Activated T-helper 2 cell treated with anti-CD3 and anti-CD28 coated beads, Interferon-gamma antibody, Interleukin-2, Interleukin-4, amounts not matched to agents 10 μg/mL and 5 μg/mL and 100 μg/mL, durations not matched to agents 14 hours and 24 hours and 36 hours (primary cell): ENCODE data around the gene ANKRD13D. TPM values are rescaled to one million over a fixed set of nuclear protein-coding genes. Genes with fewer than 3 reads are reported as not detected.

Experiments used
- DNase-seq: peaks from one replicate; pipeline ENCODE4 v3.0.0; 2021; ENCODE audit warnings: low spot score
- H3K27ac Mint-ChIP-seq: one replicate; pipeline ENCODE4 v1.8.0; 2021; ENCODE audit warnings: mixed read lengths
- H3K27me3 Mint-ChIP-seq: one replicate; pipeline ENCODE4 v1.8.0; 2021; ENCODE audit warnings: low read depth, mixed read lengths
- H3K36me3 Mint-ChIP-seq: one replicate; pipeline ENCODE4 v1.8.0; 2021; ENCODE audit warnings: low read depth, mixed read lengths
- H3K4me1 Mint-ChIP-seq: one replicate; pipeline ENCODE4 v1.8.0; 2021; ENCODE audit warnings: low read depth, mixed read lengths
- H3K4me3 Mint-ChIP-seq: one replicate; pipeline ENCODE4 v1.8.0; 2021; ENCODE audit warnings: low read depth, mild to moderate bottlenecking, moderate library complexity, mixed read lengths
- H3K9me3 Mint-ChIP-seq: one replicate; pipeline ENCODE4 v1.8.0; 2021; ENCODE audit warnings: mixed read lengths
- intact Hi-C: fragments of 100-400 bp; cut with micrococcal nuclease; formaldehyde crosslinking; loops from one replicate; pipeline ENCODE4 v1.15.1; 2023
- total RNA-seq: library from RNA; stranded (reverse); gene quantifications from 2 replicates; pipeline ENCODE4 v1.2.3, GENCODE V29; 2022

Gene ANKRD13D
- total RNA-seq = 119 and 135 TPM in 2 replicates

DNA sequence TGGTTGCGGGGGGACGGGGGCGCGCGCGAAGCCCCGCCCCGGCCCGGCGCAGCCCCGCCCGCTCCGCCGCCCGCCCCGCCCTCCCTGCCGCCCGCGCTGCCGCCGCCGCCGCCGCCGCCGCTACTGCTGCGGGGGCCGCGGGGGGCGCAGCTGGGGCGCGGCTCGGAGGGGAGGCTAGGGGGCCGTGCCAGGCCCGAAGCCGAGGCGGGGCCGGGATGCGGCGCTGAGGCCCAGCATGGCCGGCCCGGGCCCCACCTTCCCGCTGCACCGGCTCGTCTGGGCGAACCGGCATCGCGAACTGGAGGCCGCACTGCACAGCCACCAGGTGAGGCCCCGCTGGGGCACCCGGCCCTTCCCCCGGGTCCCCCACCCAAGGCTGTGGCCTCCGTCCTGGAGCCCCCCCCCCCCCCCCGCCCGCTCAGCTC is at the start of gene ANKRD13D:
Gene ANKRD13D (plus strand): TSS at position 78 of the 425 bp plus-strand sequence. CDS start 158 bp downstream, at position 236.
- no peak for DNase-seq
- Mint-ChIP-seq H3K27ac (peak within 1 kb of the TSS; percentile 96), H3K27me3 (no peaks in the 10 kb centered on the region), H3K9me3 (no peaks in the 10 kb centered on the region), H3K4me3 (peak within 1 kb of the TSS; percentile 92), H3K36me3 (peaks cover 69% of the 10 kb centered on the region), H3K4me1 (peaks cover 46% of the 10 kb centered on the region)
- intact Hi-C loops = loop anchor here (5.0 kb wide), 2 partner anchors 193 to 218 kb away; partner anchors contain the start of genes AIP, CDK2AP2 and PITPNM1

DNA sequence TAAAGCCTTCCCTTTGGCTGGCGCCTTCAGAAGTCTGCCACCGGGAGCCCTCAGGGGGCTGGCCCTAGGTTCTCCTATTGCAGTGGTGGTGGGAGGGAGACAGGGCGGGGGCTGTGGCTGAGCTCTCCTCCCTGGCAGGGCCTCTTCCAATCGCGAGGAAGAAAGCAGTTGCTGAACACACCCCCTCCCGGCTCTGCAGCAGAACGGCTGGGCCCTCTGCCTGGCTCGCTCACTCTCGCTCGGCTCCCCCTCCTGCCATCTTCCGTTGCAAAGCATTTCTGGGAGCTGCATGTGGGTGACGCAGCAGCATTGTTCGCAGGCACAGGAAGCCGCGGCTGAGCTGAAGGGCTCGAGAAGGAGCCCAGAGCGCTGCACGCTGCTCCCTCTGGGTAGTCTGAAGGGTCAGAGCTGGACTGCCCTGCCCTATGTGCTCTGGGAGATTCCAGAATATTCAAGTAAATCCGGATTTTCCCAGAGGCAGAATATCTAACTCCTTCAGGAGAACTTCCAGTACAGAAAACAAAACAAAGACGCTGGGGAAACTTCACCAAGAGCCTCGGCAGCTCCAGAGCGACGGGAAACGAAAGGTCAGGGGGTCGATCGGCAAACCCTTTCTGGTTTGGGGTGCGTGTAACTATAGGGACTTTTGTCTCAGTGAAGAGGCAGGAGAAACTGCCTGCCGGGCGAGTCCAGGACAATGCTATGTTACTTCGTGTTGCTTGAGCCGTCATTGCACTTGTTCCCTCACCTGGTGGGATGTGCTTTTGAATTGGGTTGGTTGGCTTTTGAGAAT is 49.1 kb upstream of the ANKRD13D start:
- H3K27ac Mint-ChIP-seq = peak overlapping the region; percentile 99
- no peaks in the 10 kb centered on the region for H3K9me3 Mint-ChIP-seq
- H3K4me3 Mint-ChIP-seq = peak overlapping the region; percentile 99
- DNase-seq = peak; percentile 97
- intact Hi-C loops = loop anchor here (2.0 kb wide), 3 partner anchors 23 to 121 kb away; partner anchors contain the start of gene KDM2A
- no peaks in the 10 kb centered on the region for H3K27me3 Mint-ChIP-seq
- peaks cover 30% of the 10 kb centered on the region for H3K4me1 Mint-ChIP-seq
- peaks cover 48% of the 10 kb centered on the region for H3K36me3 Mint-ChIP-seq

DNA sequence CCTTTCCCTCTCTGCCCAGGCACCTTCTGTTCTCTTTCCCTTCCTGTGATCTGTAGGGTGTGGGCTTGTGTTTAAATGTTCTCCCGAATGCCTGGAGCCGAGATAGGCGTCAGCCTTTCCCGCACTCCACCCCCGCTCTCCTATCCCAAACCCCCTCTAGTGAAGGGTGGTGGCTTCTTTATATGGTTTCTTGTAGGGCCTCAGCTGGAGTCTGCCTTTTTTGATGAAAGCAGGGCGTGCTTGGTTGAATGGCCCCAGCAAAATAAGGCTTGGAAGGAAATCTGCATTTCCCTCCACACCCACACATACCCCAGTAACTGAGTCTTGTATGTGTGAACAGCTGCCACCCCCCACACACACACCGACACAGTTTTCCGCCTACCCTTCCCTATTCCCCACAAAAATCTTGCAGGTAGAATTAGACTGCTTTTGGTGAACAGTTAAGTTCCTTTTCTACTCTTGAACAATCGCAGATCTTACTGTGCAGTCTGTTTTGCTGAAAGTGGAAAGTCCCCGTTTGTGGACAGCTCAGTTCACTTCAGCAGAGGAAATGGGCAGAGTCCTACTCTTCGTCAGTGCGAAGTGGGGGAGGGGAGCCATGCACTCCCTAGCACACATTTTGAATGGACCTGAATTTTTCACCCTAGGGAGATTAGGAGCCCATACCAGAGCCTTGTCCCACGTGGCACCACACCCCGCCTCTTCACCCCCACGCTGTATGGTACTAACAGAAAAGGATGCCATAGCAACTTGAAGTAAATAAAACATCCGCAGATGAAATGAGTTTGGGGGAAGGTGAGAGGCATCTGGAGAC is 48.3 kb upstream of the ANKRD13D start:
- DNase-seq = peak; percentile 78
- Mint-ChIP-seq H3K4me3 (peak overlapping the region; percentile 99), H3K36me3 (peaks cover 56% of the 10 kb centered on the region), H3K27ac (peak overlapping the region; percentile 99), H3K4me1 (peaks cover 30% of the 10 kb centered on the region), H3K27me3 (no peaks in the 10 kb centered on the region), H3K9me3 (no peaks in the 10 kb centered on the region)
- intact Hi-C loops = loop anchor here (2.0 kb wide), 3 partner anchors 22 to 122 kb away; partner anchors contain the start of gene KDM2A

DNA sequence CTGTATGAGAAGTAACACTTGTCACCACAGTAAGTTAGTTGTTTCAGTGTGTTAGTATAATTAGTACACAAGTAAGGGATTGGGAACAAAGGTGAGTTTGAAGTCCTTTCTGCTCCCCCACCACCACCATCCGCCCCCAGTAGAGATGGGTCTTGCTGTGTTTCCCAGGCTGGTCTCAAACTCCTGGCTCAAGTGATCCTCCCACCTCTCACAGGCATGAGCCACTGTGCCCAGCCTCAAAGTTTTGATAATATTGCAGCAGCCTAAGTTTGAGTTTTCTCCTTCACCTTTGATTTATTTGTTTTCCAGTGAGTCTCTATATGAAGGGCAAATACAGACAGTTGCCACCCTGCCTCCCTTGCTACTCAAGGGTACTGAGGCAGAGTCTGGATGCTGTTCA is 46.6 kb upstream of the ANKRD13D start:
- Mint-ChIP-seq H3K4me3 (peak overlapping the region; percentile 99), H3K4me1 (peaks cover 32% of the 10 kb centered on the region), H3K36me3 (peaks cover 68% of the 10 kb centered on the region), H3K9me3 (no peaks in the 10 kb centered on the region), H3K27me3 (no peaks in the 10 kb centered on the region), H3K27ac (peak overlapping the region; percentile 57)
- DNase-seq = no peak
- intact Hi-C loops = no loop called here

DNA sequence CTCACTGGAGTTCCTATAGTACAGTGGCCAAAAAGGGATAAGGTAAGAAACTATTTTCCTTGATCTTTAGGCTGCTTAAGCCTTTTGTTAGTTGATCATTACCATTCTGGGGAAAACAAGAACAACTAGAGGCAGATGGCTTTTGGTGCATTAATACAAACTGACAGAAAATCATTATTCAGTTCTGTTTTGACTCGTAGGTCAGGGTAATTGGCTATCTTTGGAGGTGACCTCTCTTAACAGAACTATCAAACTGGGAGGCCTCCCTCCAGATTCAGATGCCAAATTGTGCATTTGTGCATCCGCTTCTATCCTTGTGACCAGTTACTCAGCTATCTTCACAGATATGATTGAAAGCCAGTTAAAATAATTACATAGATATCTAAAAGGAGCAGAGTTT is 46.1 kb upstream of the ANKRD13D start:
- Mint-ChIP-seq H3K9me3 (no peaks in the 10 kb centered on the region), H3K27me3 (no peaks in the 10 kb centered on the region), H3K4me3 (peak overlapping the region; percentile 99), H3K4me1 (peaks cover 32% of the 10 kb centered on the region), H3K36me3 (peaks cover 73% of the 10 kb centered on the region), H3K27ac (peak overlapping the region; percentile 20)
- intact Hi-C loops = no loop called here
- no peak for DNase-seq

DNA sequence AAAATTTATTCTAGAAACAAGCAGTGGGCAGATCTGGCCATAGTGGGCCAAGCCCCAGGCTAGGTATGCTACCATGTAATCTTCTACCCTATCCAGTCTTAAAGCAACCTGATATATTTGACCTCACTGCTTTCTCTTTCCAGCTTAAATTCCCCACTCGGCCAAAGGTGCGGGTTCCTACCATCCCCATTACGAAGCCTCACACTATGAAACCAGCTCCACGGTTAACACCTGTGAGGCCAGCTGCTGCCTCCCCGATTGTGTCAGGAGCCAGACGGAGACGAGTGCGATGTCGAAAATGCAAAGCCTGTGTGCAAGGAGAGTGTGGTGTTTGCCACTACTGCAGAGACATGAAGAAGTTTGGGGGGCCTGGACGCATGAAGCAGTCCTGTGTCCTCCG is 44.1 kb upstream of the ANKRD13D start:
- intact Hi-C loops = no loop called here
- Mint-ChIP-seq H3K36me3 (peaks cover 91% of the 10 kb centered on the region), H3K27me3 (no peaks in the 10 kb centered on the region), H3K4me1 (peaks cover 31% of the 10 kb centered on the region), H3K4me3 (no peak overlapping the region), H3K9me3 (no peaks in the 10 kb centered on the region), H3K27ac (no peak overlapping the region)
- DNase-seq = no peak

DNA sequence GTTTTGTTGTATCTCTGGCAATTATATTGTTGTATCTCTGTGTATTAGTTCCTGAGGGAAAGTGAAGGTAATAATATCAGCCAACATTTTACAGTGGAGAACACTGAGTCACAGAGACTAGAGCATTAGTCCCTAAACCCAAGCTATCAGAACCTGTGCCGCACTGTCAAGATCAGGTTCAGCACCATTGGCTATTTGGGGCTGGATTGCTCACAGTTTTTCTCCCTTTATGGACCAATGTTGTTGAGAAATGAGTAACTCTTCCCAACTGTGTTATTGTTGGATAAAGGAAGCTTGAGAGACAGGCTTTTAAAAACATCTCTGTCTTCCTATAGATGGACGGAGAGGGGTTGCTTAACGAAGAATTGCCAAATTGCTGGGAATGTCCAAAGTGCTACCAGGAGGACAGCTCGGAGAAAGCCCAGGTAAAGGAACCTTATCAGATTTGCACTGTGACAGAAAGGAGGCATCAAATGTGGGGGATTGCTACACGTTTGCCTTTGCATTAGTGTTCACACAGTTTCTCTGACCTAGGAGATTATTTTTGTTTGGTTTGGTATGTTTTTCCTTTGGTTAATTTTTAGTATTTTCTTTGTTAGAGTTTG is 41.1 kb upstream of the ANKRD13D start:
- H3K9me3 Mint-ChIP-seq = no peaks in the 10 kb centered on the region
- peaks cover 26% of the 10 kb centered on the region for H3K4me1 Mint-ChIP-seq
- H3K27ac Mint-ChIP-seq = no peak overlapping the region
- intact Hi-C loops = no loop called here
- no peak overlapping the region for H3K4me3 Mint-ChIP-seq
- no peak for DNase-seq
- H3K36me3 Mint-ChIP-seq = peaks cover 95% of the 10 kb centered on the region
- no peaks in the 10 kb centered on the region for H3K27me3 Mint-ChIP-seq

DNA sequence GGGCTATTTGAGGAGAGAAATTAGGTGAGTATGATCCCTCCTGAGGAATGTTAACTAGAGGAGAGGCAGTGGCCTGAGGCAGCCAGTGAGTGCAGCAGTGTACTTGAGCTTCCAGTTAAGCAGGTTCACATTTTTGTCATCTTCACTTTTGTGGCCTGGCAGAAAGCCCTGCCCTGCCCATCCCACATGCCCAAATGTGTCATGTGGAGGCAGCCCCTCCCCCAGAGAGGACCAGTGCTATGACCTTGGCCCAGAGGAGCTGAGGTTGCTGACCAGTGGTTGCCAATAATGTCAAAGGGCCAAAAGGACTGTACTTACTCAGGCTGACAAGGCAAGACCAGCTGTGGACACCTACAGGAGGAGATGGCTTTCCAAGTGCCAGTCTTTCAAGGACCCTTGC is 40.5 kb upstream of the ANKRD13D start:
- H3K27ac Mint-ChIP-seq = no peak overlapping the region
- no peaks in the 10 kb centered on the region for H3K9me3 Mint-ChIP-seq
- peaks cover 95% of the 10 kb centered on the region for H3K36me3 Mint-ChIP-seq
- peaks cover 29% of the 10 kb centered on the region for H3K4me1 Mint-ChIP-seq
- H3K4me3 Mint-ChIP-seq = no peak overlapping the region
- no peak for DNase-seq
- H3K27me3 Mint-ChIP-seq = no peaks in the 10 kb centered on the region
- intact Hi-C loops = no loop called here

DNA sequence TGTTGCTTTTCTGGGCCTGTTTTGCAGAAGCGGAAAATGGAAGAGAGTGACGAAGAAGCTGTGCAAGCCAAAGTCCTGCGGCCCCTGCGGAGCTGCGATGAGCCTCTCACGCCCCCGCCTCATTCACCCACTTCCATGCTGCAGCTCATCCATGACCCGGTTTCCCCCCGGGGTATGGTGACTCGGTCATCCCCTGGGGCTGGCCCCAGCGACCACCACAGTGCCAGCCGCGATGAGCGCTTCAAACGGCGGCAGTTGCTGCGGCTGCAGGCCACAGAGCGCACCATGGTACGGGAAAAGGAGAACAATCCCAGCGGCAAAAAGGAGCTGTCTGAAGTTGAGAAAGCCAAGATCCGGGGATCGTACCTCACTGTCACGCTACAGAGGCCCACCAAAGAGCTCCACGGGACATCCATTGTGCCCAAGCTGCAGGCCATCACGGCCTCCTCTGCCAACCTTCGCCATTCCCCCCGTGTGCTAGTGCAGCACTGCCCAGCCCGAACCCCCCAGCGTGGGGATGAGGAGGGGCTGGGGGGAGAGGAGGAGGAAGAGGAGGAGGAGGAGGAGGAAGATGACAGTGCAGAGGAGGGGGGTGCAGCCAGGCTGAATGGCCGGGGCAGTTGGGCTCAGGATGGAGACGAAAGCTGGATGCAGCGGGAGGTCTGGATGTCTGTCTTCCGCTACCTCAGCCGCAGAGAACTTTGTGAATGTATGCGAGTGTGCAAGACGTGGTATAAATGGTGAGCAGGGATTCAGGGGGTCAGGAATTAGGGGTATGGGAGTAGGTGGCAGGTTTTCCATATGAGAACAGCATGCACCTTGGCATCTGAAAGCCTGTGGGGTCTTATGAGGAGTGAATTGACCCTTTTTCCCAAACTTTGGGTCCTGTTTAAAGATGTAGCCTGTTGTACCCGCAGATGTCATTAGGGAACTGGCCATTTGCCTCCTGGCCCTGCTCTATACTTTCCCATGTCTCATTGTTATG is 38.8 kb upstream of the ANKRD13D start:
- Mint-ChIP-seq H3K4me3 (no peak overlapping the region), H3K9me3 (no peaks in the 10 kb centered on the region), H3K4me1 (peaks cover 26% of the 10 kb centered on the region), H3K27ac (no peak overlapping the region), H3K27me3 (no peaks in the 10 kb centered on the region), H3K36me3 (peaks cover 97% of the 10 kb centered on the region)
- no peak for DNase-seq
- intact Hi-C loops = no loop called here

DNA sequence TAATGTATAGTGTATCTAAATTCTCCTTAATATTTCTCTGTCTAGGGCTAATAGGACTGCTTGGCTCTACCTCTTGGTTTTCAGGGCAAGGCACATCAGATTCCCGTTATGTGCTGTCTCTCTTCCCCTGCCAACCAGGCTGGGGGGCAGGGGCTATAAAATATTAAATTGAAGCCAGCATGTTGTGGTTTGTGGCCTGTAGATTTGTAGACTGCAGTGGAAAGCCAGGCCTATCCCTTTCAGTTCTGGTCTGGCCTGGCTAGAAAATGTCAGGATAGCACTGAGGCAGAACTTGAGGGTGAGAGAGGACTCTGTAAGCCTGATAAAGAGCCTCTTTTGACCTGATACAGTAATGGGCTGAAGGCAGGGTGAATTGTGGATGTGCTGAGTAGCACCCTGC is 37.3 kb upstream of the ANKRD13D start:
- no peak overlapping the region for H3K27ac Mint-ChIP-seq
- intact Hi-C loops = no loop called here
- no peaks in the 10 kb centered on the region for H3K9me3 Mint-ChIP-seq
- H3K27me3 Mint-ChIP-seq = no peaks in the 10 kb centered on the region
- H3K36me3 Mint-ChIP-seq = peaks cover 98% of the 10 kb centered on the region
- H3K4me3 Mint-ChIP-seq = no peak overlapping the region
- DNase-seq = no peak
- H3K4me1 Mint-ChIP-seq = peaks cover 24% of the 10 kb centered on the region

DNA sequence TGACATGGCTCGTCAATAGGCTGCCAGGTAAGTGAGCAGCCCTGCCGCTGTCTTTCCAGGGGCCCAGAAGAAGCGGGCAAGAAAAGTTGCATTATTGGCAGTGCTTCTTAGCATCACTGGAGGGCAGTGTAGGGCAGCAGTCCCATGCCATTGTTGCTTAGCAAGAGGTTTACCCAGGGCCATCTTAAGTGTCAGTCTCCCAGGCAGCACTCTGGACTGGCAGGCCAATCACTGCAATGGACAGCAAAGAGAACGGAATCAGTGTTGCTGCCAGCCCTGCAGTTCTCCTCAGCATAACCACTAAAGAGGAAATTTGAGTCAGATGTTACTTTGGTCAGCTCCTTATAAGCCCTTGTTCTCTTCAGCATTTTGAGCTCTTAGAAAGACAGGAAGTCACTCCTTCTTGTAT is 36.3 kb upstream of the ANKRD13D start:
- H3K9me3 Mint-ChIP-seq = no peaks in the 10 kb centered on the region
- H3K4me3 Mint-ChIP-seq = no peak overlapping the region
- H3K27ac Mint-ChIP-seq = no peak overlapping the region
- H3K36me3 Mint-ChIP-seq = peaks cover 95% of the 10 kb centered on the region
- intact Hi-C loops = no loop called here
- DNase-seq = no peak
- H3K27me3 Mint-ChIP-seq = no peaks in the 10 kb centered on the region
- H3K4me1 Mint-ChIP-seq = peaks cover 24% of the 10 kb centered on the region
